Uterus (tissue), 4 donors: ENCODE results near the gene C14orf180. TPM values are rescaled to one million over a fixed set of nuclear protein-coding genes. Genes with fewer than 3 reads are reported as not detected.

Experiments
- DNase-seq, 2 donors: peaks; one replicate each; pipeline ENCODE4 v3.0.0-alpha.2; 2019 to 2020
- H3K27ac ChIP-seq, 2 donors: fragments of 200-600 bp; sonication (generic); 1 replicate in 1 of 2; 2 replicates in 1 of 2; pipeline ENCODE4 v1.5.1; 2016 to 2018
- H3K27me3 ChIP-seq, 2 donors: fragments of 200-600 bp; sonication (generic); one replicate each; pipeline ENCODE4 v1.5.1; 2018 to 2019; ENCODE audit warnings: control low read depth in 1 of 2
- H3K36me3 ChIP-seq, 2 donors: fragments of 200-600 bp; sonication (generic); one replicate each; pipeline ENCODE4 v1.5.1; 2019; ENCODE audit warnings: control low read depth in 1 of 2
- H3K4me1 ChIP-seq, 2 donors: fragments of 200-600 bp; sonication (generic); one replicate each; pipeline ENCODE4 v1.5.1; 2018 to 2019; ENCODE audit warnings: control low read depth in 1 of 2
- H3K4me3 ChIP-seq, 2 donors: fragments of 200-600 bp; sonication (generic); 1 replicate in 1 of 2; 2 replicates in 1 of 2; pipeline ENCODE4 v1.5.1; 2018 to 2019; ENCODE audit warnings: mild to moderate bottlenecking in 1 of 2
- H3K9me3 ChIP-seq, 2 donors: fragments of 200-600 bp; sonication (generic); one replicate each; pipeline ENCODE4 v1.5.1; 2019; ENCODE audit warnings: control low read depth in 1 of 2
- POLR2A ChIP-seq, 2 donors: fragments of 450-650 bp; IDR thresholded peaks; one replicate each; pipeline ENCODE4 v1.6.1; 2016; ENCODE audit warnings: antibody characterized with exemption in 2 of 2, mild to moderate bottlenecking in 1 of 2, moderate library complexity in 1 of 2
- intact Hi-C: fragments of 100-400 bp; cut with DNase I; formaldehyde crosslinking; loops from one replicate; pipeline ENCODE4 v1.15.1; 2023; ENCODE audit warnings: low total_unique reads
- total RNA-seq, 4 donors: library from RNA; depleted of rRNA in 3 of 4; stranded (reverse); fragments of >200 nt in 3 of 4; gene quantifications; one replicate each; pipeline versions ENCODE4 v1.1.0 to v1.2.4, GENCODE V29; 2014 to 2023
- TF ChIP-seq, protein P1 (sequence below), 4 experiments: fragments of 200-600 bp in 2 of 4; fragments of 450-650 bp in 2 of 4; sonication (generic) in 2 of 4; IDR thresholded peaks; one replicate each; pipeline ENCODE4 v1.5.1; 2016 to 2019; ENCODE audit warnings: antibody characterized with exemption in 4 of 4, mild to moderate bottlenecking in 2 of 4, moderate library complexity in 1 of 4
- donor health status: DM: yes; HTN: yes; CAD: no.

Gene C14orf180
- total RNA-seq, 4 donors from 2014 or later = 0.21 to 2.1 (median 0.26) TPM; not detected in 1

DNA sequence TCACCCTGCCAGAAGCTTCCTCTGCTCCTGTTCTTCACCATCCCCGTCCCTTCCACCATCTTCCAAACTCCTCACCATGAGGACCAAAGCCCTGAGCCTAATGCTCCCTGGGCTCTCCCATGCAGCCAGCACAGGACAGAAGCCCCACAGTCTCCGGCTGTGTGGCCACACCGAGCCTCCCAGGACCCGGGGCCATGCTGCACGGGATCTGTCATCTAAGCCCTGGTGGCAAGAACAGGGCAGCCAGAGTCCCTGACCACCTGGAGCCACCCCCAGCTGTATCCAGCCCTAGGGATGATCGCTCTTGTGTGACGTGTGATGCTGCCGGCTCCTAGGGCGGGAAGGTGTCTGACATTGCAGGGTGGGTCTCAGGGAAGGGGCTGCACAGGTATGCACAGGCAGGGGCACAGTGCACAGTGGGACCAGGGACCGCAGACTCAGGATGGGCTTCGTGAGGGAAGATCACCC is 16.9 kb downstream of the C14orf180 start:
- Histone ChIP-seq H3K4me1 (no peaks in the 10 kb centered on the region), H3K4me3 (no peak overlapping the region), H3K9me3 (no peaks in the 10 kb centered on the region), H3K27me3 (no peaks in the 10 kb centered on the region), H3K36me3 (no peaks in the 10 kb centered on the region), H3K27ac (no peak overlapping the region)
- intact Hi-C loops = no loop called here
- no peak for DNase-seq
- no peak for TF ChIP-seq POLR2A (IDR thresholded peaks at IDR 0.05)
- TF ChIP-seq, protein P1, sequence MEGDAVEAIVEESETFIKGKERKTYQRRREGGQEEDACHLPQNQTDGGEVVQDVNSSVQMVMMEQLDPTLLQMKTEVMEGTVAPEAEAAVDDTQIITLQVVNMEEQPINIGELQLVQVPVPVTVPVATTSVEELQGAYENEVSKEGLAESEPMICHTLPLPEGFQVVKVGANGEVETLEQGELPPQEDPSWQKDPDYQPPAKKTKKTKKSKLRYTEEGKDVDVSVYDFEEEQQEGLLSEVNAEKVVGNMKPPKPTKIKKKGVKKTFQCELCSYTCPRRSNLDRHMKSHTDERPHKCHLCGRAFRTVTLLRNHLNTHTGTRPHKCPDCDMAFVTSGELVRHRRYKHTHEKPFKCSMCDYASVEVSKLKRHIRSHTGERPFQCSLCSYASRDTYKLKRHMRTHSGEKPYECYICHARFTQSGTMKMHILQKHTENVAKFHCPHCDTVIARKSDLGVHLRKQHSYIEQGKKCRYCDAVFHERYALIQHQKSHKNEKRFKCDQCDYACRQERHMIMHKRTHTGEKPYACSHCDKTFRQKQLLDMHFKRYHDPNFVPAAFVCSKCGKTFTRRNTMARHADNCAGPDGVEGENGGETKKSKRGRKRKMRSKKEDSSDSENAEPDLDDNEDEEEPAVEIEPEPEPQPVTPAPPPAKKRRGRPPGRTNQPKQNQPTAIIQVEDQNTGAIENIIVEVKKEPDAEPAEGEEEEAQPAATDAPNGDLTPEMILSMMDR (IDR thresholded peaks at IDR 0.05) = no peak

DNA sequence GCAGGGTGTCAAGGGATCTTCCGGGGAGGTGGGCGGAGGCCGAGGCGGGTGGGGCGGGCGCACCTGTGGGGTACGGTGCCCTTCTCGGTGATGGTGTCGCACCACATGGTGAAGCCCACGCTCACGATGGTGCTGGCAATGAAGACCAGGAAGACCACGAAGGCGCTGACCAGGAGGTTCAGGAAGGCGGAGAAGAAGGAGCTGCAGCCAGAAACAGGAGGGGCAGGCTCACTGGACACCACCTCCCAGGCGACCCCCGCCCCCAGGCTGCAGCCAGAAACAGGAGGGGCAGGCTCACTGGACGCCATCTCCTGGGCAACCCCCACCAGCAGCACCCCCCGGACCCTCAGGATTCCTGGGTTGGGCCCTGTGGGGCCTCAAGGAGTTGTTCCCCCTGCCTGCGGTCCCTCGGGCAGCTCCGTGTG is 17.4 kb downstream of the C14orf180 start:
- Histone ChIP-seq H3K27ac (no peak overlapping the region), H3K27me3 (no peaks in the 10 kb centered on the region), H3K9me3 (no peaks in the 10 kb centered on the region), H3K36me3 (no peaks in the 10 kb centered on the region), H3K4me3 (no peak overlapping the region), H3K4me1 (no peaks in the 10 kb centered on the region)
- intact Hi-C loops = no loop called here
- DNase-seq = no peak
- no peak for TF ChIP-seq POLR2A (IDR thresholded peaks at IDR 0.05)
- TF ChIP-seq, protein P1 (IDR thresholded peaks at IDR 0.05) = no peak

DNA sequence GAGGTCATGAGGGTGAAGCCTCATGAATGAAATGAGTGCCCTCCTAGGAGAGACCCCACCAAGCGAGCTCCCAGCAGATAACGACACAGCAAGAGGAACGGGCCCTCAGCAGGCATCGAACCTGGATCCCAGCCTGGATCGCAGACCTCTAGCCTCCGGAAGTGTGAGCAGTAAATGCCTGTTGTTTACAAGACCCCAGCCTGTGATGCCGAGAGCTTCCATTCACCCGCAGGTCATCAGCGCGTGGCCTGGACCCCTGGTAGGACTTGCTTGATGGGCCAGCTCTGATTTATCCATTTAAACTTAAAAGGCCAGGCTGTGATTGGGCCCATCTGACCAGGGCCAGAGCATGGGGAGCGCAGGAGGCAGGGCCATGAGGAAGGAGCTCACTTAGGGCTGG is 18.0 kb downstream of the C14orf180 start:
- Histone ChIP-seq H3K9me3 (no peaks in the 10 kb centered on the region), H3K4me1 (no peaks in the 10 kb centered on the region), H3K27ac (no peak overlapping the region), H3K4me3 (no peak overlapping the region), H3K36me3 (no peaks in the 10 kb centered on the region), H3K27me3 (no peaks in the 10 kb centered on the region)
- intact Hi-C loops = no loop called here
- no peak for DNase-seq
- TF ChIP-seq, protein P1 (IDR thresholded peaks at IDR 0.05) = no peak
- no peak for TF ChIP-seq POLR2A (IDR thresholded peaks at IDR 0.05)

DNA sequence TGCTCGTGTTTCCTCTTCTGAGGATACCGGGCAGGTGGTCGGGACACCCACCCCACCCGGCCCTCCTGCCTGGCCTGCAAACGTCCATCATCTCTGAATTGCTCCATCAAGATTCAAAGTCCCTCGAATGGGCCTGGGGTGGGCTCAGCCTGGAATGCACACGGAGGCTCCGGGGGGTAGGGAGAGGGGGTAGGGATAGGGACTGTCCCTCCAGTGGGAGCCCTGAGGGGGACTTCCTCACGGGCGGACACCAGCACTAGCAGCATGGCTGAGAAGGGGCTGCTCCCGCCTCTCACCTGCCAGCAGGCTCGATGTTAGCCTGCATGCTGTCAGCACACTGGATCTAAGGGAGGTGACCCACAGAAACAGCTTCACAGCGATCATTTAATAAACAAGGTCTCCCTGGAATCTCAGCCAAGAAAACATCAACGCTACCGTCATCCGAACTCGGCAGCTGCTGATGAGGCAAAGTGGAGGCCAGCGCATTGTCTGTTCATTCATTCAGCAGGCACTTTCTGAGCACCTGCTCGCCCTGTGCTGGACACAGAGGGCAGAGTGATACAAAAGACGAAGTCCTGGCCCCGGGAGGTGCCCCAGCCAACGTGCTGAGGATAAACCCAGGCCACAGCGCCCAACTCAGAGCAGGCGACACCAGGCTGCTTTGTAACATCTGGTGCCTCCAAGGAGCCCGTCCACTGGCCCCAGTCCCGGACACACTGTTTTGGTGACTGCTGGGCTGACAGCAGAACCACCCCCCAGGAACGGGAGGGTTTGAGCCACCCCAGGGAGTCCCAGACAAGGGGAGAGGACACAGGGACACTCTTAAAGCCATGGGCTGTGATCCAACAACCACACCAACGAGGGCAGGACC is 18.7 kb downstream of the C14orf180 start:
- TF ChIP-seq POLR2A (IDR thresholded peaks at IDR 0.05) = no peak
- TF ChIP-seq, protein P1 (IDR thresholded peaks at IDR 0.05) = no peak
- Histone ChIP-seq H3K9me3 (no peaks in the 10 kb centered on the region), H3K4me1 (no peaks in the 10 kb centered on the region), H3K27me3 (peaks cover 0 to 3% of the 10 kb centered on the region in 2 donors), H3K27ac (no peak overlapping the region), H3K36me3 (no peaks in the 10 kb centered on the region), H3K4me3 (no peak overlapping the region)
- no peak for DNase-seq
- intact Hi-C loops = no loop called here

DNA sequence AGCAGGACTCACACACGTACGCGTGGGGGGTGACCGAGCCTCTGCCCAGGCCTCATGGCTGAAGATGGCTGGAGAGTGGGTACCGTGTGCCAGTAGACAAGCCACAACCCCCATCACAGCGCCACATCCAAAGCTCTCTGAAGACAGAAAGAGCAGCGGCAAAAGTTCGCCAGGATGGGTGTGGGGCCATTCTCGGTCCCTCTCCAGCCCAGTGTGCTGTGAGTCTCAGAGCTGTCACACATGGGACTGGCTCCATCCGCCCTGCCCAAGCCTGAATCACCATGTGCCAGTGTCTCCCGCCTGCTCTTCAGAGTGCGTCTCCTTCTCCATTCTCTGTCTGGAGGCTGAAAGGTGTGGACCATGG is 19.3 kb downstream of the C14orf180 start:
- no peak for DNase-seq
- no peak overlapping the region for H3K4me3 ChIP-seq
- no peaks in the 10 kb centered on the region for H3K36me3 ChIP-seq
- H3K9me3 ChIP-seq = no peaks in the 10 kb centered on the region
- TF ChIP-seq, protein P1 (IDR thresholded peaks at IDR 0.05) = no peak
- no peak for TF ChIP-seq POLR2A (IDR thresholded peaks at IDR 0.05)
- intact Hi-C loops = no loop called here
- peaks cover 4 to 8% of the 10 kb centered on the region in 2 donors for H3K27me3 ChIP-seq
- H3K27ac ChIP-seq = no peak overlapping the region
- no peaks in the 10 kb centered on the region for H3K4me1 ChIP-seq
